Heart left ventricle (tissue), 16 donors: ENCODE data around the gene MFAP1. TPM values are rescaled to one million over a fixed set of nuclear protein-coding genes. Genes with fewer than 3 reads are reported as not detected.

Source experiments
- ATAC-seq, 4 donors: fragments of 200-7000 bp; cut with Tn5 transposase; one replicate each; pipeline ENCODE4 v1.9.1; 2020 to 2022; ENCODE audit warnings: moderate library complexity in 4 of 4, mild to moderate bottlenecking in 3 of 4, moderate number of reproducible peaks in 1 of 4
- DNase-seq, 5 donors: peaks; one replicate each; pipeline ENCODE4 v3.0.0-alpha.2; 2020
- H3K27ac ChIP-seq, 12 donors: fragments of 200-600 bp; sonication (generic) in 4 of 12; one replicate each; pipeline versions ENCODE4 v1.5.0 to v1.8.0; 2016 to 2022; ENCODE audit warnings: mild to moderate bottlenecking in 2 of 12
- H3K27me3 ChIP-seq, 9 donors: fragments of 200-600 bp; sonication (generic) in 2 of 9; one replicate each; pipeline versions ENCODE4 v1.5.1 to v1.8.0; 2016 to 2022; ENCODE audit warnings: mild to moderate bottlenecking in 3 of 9
- H3K36me3 ChIP-seq, 9 donors: fragments of 200-600 bp; sonication (generic) in 2 of 9; one replicate each; pipeline versions ENCODE4 v1.5.0 to v1.8.0; 2018 to 2022; ENCODE audit warnings: mild to moderate bottlenecking in 2 of 9
- H3K4me1 ChIP-seq, 12 donors: fragments of 200-600 bp; sonication (generic) in 4 of 12; one replicate each; pipeline versions ENCODE4 v1.5.0 to v1.8.0; 2016 to 2022; ENCODE audit warnings: mild to moderate bottlenecking in 3 of 12
- H3K4me3 ChIP-seq, 12 donors: fragments of 200-600 bp; sonication (generic) in 4 of 12; one replicate each; pipeline versions ENCODE4 v1.5.0 to v1.8.0; 2017 to 2022; ENCODE audit warnings: mild to moderate bottlenecking in 9 of 12, moderate library complexity in 4 of 12
- H3K9me3 ChIP-seq, 12 donors: fragments of 200-600 bp; sonication (generic) in 4 of 12; one replicate each; pipeline versions ENCODE4 v1.5.0 to v1.8.0; 2016 to 2022; ENCODE audit warnings: mild to moderate bottlenecking in 1 of 12
- POLR2A ChIP-seq, 2 donors: fragments of 450-650 bp; IDR thresholded peaks; one replicate each; pipeline ENCODE4 v1.6.1; 2017; ENCODE audit warnings: antibody characterized with exemption in 2 of 2, mild to moderate bottlenecking in 2 of 2, moderate library complexity in 2 of 2
- WGBS, 4 donors: extraction: QIAGEN DNeasy Blood & Tissue Kit in 2 of 4; methylation state at CpG; one replicate each; pipeline versions ENCODE4 v1.1.5 to v1.1.7; 2013 to 2018; 5-methylcytosine and 5-hydroxymethylcytosine counted together
- intact Hi-C, 10 donors: fragments of 100-400 bp; cut with DNase I; formaldehyde crosslinking; loops; one replicate each; pipeline versions ENCODE4 v1.11.1 to v1.14.2; 2022
- polyA plus RNA-seq, 2 donors: library from polyadenylated mRNA; stranded (reverse); fragments of 200-250 nt; gene quantifications; one replicate each; pipeline ENCODE4 v1.2.3, GENCODE V29; 2013
- total RNA-seq, 9 donors: library from RNA; depleted of rRNA in 2 of 9; stranded (reverse); fragments of >200 nt in 2 of 9; fragmentation: NEBNext Ultra II Directional in 3 of 9; extraction: Animal tissue kit (Norgen Biotek cat#: 25700) in 3 of 9; gene quantifications; one replicate each; pipeline versions ENCODE4 v1.1.0 to v1.2.4, GENCODE V29; 2016 to 2023
- TF ChIP-seq, protein P1 (sequence below), 12 donors: fragments of 200-600 bp; sonication (generic) in 4 of 12; IDR thresholded peaks; one replicate each; pipeline versions ENCODE4 v1.5.0 to v1.8.0; 2018 to 2022; ENCODE audit warnings: antibody characterized with exemption in 12 of 12, mild to moderate bottlenecking in 5 of 12
- donor health status: ischemic (EF 13 %, LVEDD 7.1; RV severe dilation, severe dysfunction).
- donor health status: healthy with polysubstance abuse.
- donor health status: DM: no; HTN: yes; CAD: no.
- donor health status: DM: no; HTN: no; CAD: no.
- donor health status: ischemic (EF 25% LVEDD 6.9; RV normal size, moderate dysfunction).
- donor health status: ischemic (EF 25% LVEDD 5.7; RV mildly dilated, moderate dysfunction).
- donor health status: healthy.
- donor health status: DM: yes; HTN: yes; CAD: no.
- donor health status: ischemic (EF 35%, LVEDD 5.7; RV mildly dilated, moderate dysfunction).
- donor health status: nonischemic (EF 11% LVEDD 7.7; RV severe dilation, severe dysfunction).
- donor health status: DM: yes; HTN: yes; CAD: no.
- donor health status: PGD.
- donor health status: ischemic (EF 29% LVEDD 5.4; RV normal size, mild dysfunction).
- donor health status: nonischemic (EF 23%, LVEDD 6.1; RV moderate dilation, normal function).

MFAP1 gene
- total and polyA plus RNA-seq, 11 donors: 13.2 to 35.5 (median 20.2) TPM

DNA sequence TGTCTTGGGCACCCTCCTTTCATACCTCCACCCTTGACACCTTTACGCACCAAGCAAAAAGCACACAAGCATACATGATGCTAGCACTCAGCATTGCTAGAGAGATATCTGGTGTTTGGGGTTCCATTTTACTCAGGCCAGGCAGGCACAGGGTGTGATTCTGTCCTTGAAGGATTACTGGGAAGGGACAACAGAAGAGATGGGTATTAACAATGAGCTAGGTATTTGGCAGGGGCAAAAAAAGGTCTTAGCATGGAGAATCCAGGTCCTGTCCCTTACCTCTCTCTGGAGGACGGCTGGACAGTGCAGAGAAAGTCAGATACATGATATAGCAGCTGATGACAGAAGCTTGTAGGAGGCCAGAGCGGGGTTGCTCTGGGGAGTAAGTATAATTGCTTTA is 27.9 kb downstream of the MFAP1 start:
- WGBS, 4 donors: 77 to 84% (median 82%) methylated on average over 3 of the region's 3 CpGs

DNA sequence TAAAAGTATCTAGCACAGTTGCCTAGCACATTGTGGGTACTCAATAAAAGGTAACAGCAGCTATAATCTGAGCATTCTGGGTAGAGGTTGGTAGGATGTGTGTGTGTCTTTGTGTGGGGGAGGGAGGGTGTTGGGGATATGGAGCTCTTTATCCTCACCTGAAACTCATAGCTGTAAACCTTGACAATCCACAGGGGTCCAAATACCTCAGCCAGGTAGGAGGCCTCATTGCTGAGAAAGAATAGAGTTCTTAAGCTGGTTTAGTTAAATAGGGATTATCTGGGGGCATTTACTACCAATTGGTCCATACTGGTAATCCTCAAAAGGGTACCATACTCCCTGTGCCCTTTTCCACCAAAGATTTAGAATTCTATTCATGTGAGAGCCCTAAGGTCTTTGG is 28.5 kb downstream of the MFAP1 start:
- Histone ChIP-seq H3K27me3 (no peaks in the 10 kb centered on the region), H3K4me3 (no peak overlapping the region), H3K27ac (no peak overlapping the region), H3K4me1 (peaks cover 4 to 75% (median 54%) of the 10 kb centered on the region in 12 donors), H3K36me3 (peaks cover 0 to 69% (median 58%) of the 10 kb centered on the region in 9 donors), H3K9me3 (no peaks in the 10 kb centered on the region)
- TF ChIP-seq, protein P1, sequence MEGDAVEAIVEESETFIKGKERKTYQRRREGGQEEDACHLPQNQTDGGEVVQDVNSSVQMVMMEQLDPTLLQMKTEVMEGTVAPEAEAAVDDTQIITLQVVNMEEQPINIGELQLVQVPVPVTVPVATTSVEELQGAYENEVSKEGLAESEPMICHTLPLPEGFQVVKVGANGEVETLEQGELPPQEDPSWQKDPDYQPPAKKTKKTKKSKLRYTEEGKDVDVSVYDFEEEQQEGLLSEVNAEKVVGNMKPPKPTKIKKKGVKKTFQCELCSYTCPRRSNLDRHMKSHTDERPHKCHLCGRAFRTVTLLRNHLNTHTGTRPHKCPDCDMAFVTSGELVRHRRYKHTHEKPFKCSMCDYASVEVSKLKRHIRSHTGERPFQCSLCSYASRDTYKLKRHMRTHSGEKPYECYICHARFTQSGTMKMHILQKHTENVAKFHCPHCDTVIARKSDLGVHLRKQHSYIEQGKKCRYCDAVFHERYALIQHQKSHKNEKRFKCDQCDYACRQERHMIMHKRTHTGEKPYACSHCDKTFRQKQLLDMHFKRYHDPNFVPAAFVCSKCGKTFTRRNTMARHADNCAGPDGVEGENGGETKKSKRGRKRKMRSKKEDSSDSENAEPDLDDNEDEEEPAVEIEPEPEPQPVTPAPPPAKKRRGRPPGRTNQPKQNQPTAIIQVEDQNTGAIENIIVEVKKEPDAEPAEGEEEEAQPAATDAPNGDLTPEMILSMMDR (IDR thresholded peaks at IDR 0.05): no peak
- TF ChIP-seq POLR2A (IDR thresholded peaks at IDR 0.05): no peak
- no peak for ATAC-seq
- intact Hi-C loops: no loop called here
- DNase-seq: no peak

More for the DNA sequence above, 27.9 kb downstream of the MFAP1 start:
- H3K9me3 ChIP-seq: no peaks in the 10 kb centered on the region
- intact Hi-C loops: no loop called here
- H3K4me3 ChIP-seq: no peak overlapping the region
- H3K27me3 ChIP-seq: no peaks in the 10 kb centered on the region
- DNase-seq (no peak), ATAC-seq (no peak)
- peaks cover 0 to 73% (median 61%) of the 10 kb centered on the region in 9 donors for H3K36me3 ChIP-seq
- TF ChIP-seq, protein P1 (IDR thresholded peaks at IDR 0.05): no peak
- no peak for TF ChIP-seq POLR2A (IDR thresholded peaks at IDR 0.05)
- H3K27ac ChIP-seq: no peak overlapping the region
- peaks cover 4 to 77% (median 56%) of the 10 kb centered on the region in 12 donors for H3K4me1 ChIP-seq

DNA sequence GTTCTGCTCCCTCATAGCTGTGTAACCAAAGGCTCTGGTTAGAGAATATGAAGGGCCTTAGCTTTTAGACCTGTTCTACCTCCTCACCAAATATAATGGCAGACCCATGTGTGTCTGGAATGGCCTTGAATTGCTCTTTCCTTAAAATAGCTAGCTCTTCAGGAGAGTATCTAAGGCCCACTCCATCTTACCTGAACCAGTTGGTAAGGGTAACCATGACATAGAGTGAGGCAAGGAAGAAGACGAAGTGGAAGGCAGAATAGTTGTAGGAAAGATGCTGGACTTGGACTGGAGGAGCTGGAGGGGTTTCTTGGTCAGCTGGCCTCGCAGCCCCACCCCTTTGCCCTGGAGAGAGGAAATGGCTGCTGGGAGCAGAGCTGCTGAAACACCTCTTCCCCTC is 29.3 kb downstream of the MFAP1 start:
- peaks cover 0 to 69% (median 58%) of the 10 kb centered on the region in 9 donors for H3K36me3 ChIP-seq
- no peak for ATAC-seq
- H3K27me3 ChIP-seq: no peaks in the 10 kb centered on the region
- H3K4me1 ChIP-seq: peaks cover 4 to 71% (median 52%) of the 10 kb centered on the region in 12 donors
- intact Hi-C loops: no loop called here
- H3K9me3 ChIP-seq: no peaks in the 10 kb centered on the region
- no peak for DNase-seq
- WGBS, 4 donors: 79 to 96% (median 88%) methylated on average over 2 of the region's 2 CpGs
- peak overlapping the region in 9 of 12 donors; percentile 3 to 100 (median 95) for H3K27ac ChIP-seq
- H3K4me3 ChIP-seq: no peak overlapping the region
- no peak for TF ChIP-seq POLR2A (IDR thresholded peaks at IDR 0.05)

DNA sequence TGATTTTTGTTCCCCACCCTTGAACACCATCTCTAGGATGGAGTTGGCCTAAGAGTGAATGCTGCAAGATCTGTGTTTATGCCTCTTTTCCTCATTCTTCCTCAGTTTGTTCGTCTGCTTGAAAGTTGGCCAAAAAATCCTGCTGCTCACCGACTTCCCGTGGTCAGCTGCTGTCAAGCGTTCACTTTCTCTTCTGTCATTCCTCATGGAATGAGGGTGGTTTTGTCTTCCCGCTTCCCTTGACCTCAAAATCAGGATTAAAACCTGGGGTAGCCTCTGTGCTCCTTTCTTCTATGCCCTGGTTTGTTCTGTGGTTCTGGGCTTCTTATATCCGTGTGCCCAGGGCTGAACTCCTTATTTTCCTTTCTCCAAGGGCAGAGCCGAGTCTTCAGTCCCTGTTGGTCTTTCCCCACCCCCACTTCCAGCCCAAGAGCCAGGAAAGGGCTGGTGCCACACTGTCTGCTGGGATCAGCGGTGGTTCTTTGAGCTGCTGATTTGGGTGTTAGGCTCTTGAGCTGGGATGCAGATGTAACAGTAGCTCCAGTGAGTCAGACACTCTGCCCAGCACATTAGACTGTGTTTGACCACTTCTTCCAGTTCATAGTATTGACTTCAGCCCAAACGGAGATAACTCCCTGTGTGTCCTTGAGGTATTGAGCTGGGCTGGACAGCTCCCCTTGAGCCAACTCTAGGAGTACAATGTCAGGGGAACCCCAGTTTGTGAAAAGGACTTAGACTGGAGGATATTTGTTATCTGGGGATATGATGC is 30.0 kb downstream of the MFAP1 start:
- peaks cover 0 to 63% (median 53%) of the 10 kb centered on the region in 9 donors for H3K36me3 ChIP-seq
- DNase-seq (peak in 2 of 5 donors; percentile 25 to 31), ATAC-seq (no peak)
- no peaks in the 10 kb centered on the region for H3K27me3 ChIP-seq
- peak overlapping the region in 5 of 12 donors; percentile 69 to 95 (median 94) for H3K4me3 ChIP-seq
- WGBS, 4 donors: 60 to 70% (median 61%) methylated on average over 9 of the region's 9 CpGs
- peak overlapping the region in 10 of 12 donors; percentile 9 to 100 (median 96) for H3K27ac ChIP-seq
- TF ChIP-seq POLR2A (IDR thresholded peaks at IDR 0.05): no peak
- TF ChIP-seq, protein P1 (IDR thresholded peaks at IDR 0.05): no peak
- no peaks in the 10 kb centered on the region for H3K9me3 ChIP-seq
- intact Hi-C loops: loop anchor here in 1 of 10 donors (5.0 kb wide), 1 partner anchor 633 kb away; the partner anchor contains the start of gene CTDSPL2
- H3K4me1 ChIP-seq: peaks cover 4 to 65% (median 46%) of the 10 kb centered on the region in 12 donors
